ENCODE measurements around the gene PRR35. TPM values are rescaled to one million over a fixed set of nuclear protein-coding genes. Genes with fewer than 3 reads are reported as not detected.
A peak's percentile ranks its signal among the peaks of the same experiment; 100 is the strongest.

The PRR35 gene
- total and polyA plus RNA-seq, 7 donors = not detected

- H3K9me3 ChIP-seq = no peaks in the 10 kb centered on the region
- no peak for TF ChIP-seq CTCF (IDR thresholded peaks at IDR 0.05)
- TF ChIP-seq EP300 (IDR thresholded peaks at IDR 0.05) = no peak
- no peak for TF ChIP-seq POLR2AphosphoS5 (IDR thresholded peaks at IDR 0.05)
- no peak for TF ChIP-seq POLR2A (IDR thresholded peaks at IDR 0.05)
- H3K36me3 ChIP-seq = no peaks in the 10 kb centered on the region
- no peak overlapping the region for H3K27ac ChIP-seq
- H3K4me1 ChIP-seq = peaks cover 0 to 7% (median 6%) of the 10 kb centered on the region in 4 donors
- intact Hi-C loops (cut with DNase I) = no loop called here
- H3K27me3 ChIP-seq = no peaks in the 10 kb centered on the region
- DNase-seq = no peak
- WGBS, 2 donors = 90 to 91% methylated on average over 13 of the region's 13 CpGs
- no peak overlapping the region for H3K4me3 ChIP-seq
Observed at GRCh38 chr16:609316-609715, 49.1 kb downstream of the PRR35 start.

- H3K27ac ChIP-seq = no peak overlapping the region
- H3K9me3 ChIP-seq = no peaks in the 10 kb centered on the region
- 76 to 84% methylated on average over 14 of the region's 14 CpGs for WGBS, 2 donors
- H3K4me3 ChIP-seq = no peak overlapping the region
- TF ChIP-seq EP300 (IDR thresholded peaks at IDR 0.05) = no peak
- no peak for TF ChIP-seq POLR2A (IDR thresholded peaks at IDR 0.05)
- TF ChIP-seq CTCF (IDR thresholded peaks at IDR 0.05) = no peak
- no peak for TF ChIP-seq POLR2AphosphoS5 (IDR thresholded peaks at IDR 0.05)
- intact Hi-C loops (cut with DNase I) = no loop called here
- H3K27me3 ChIP-seq = no peaks in the 10 kb centered on the region
- H3K36me3 ChIP-seq = no peaks in the 10 kb centered on the region
- H3K4me1 ChIP-seq = peaks cover 0 to 7% (median 6%) of the 10 kb centered on the region in 4 donors
- DNase-seq = no peak
Observed at GRCh38 chr16:609984-610383, 49.8 kb downstream of the PRR35 start.

- Histone ChIP-seq H3K27ac (no peak overlapping the region), H3K9me3 (no peaks in the 10 kb centered on the region), H3K36me3 (no peaks in the 10 kb centered on the region), H3K27me3 (no peaks in the 10 kb centered on the region), H3K4me3 (no peak overlapping the region), H3K4me1 (peaks cover 0 to 7% (median 6%) of the 10 kb centered on the region in 4 donors)
- DNase-seq = peak; percentile 72
- intact Hi-C loops (cut with DNase I) = no loop called here
- WGBS, 2 donors = 31 to 76% methylated on average over 28 of the region's 28 CpGs
- TF ChIP-seq CTCF (IDR thresholded peaks at IDR 0.05) (peak in 3 of 4 experiments; percentile 49 to 72 (median 53)), POLR2AphosphoS5 (IDR thresholded peaks at IDR 0.05) (no peak)
Observed at GRCh38 chr16:610513-611381, 50.6 kb downstream of the PRR35 start.

GRCh38 chr16:615122-615521, 54.9 kb downstream of the PRR35 start:
- no peak for DNase-seq
- peaks cover 0 to 4% (median 0%) of the 10 kb centered on the region in 4 donors for H3K36me3 ChIP-seq
- no peak overlapping the region for H3K4me3 ChIP-seq
- TF ChIP-seq EP300 (IDR thresholded peaks at IDR 0.05) = no peak
- TF ChIP-seq POLR2A (IDR thresholded peaks at IDR 0.05) = no peak
- no peak for TF ChIP-seq POLR2AphosphoS5 (IDR thresholded peaks at IDR 0.05)
- TF ChIP-seq CTCF (IDR thresholded peaks at IDR 0.05) = no peak
- no peaks in the 10 kb centered on the region for H3K9me3 ChIP-seq
- no peaks in the 10 kb centered on the region for H3K27me3 ChIP-seq
- H3K4me1 ChIP-seq = peaks cover 0 to 7% (median 6%) of the 10 kb centered on the region in 4 donors
- intact Hi-C loops (cut with DNase I) = no loop called here
- H3K27ac ChIP-seq = no peak overlapping the region
- 87 to 92% methylated on average over 13 of the region's 13 CpGs for WGBS, 2 donors

Small RNA genes lying within 50 kb of the gene (small RNA-seq; reads per million reads assigned to genes)
- gene MIR3176 = 0 to 0.43 (median 0) reads per million in 3 donors
- gene MIR5587 = 0 reads per million in 3 donors
- 0 reads per million in 3 donors for gene Z98883.1

Other genes with a start within 250 kb of the PRR35 start
- gene AXIN1, start 207.7 kb upstream of the PRR35 start, total RNA-seq = 10 to 100 TPM; 17.9 to 29.9 (median 20.9) TPM
- 10 to 100 TPM; 28.2 to 33.4 (median 30.3) TPM for gene AXIN1, start 207.7 kb upstream of the PRR35 start, polyA plus RNA-seq
- 10 to 100 TPM; 49.6 to 77.4 (median 62.0) TPM for gene MRPL28, start 189.9 kb upstream of the PRR35 start, total RNA-seq
- 10 to 100 TPM; 74.5 to 95.9 (median 78.4) TPM for gene MRPL28, start 189.9 kb upstream of the PRR35 start, polyA plus RNA-seq
- 10 to 100 TPM; 20.7 to 26.6 (median 22.7) TPM for gene PGAP6, start 178.4 kb upstream of the PRR35 start, total RNA-seq
- 100 to 1,000 TPM in 1 of 3 donors, 10 to 100 TPM in 2; 61.9 to 109 (median 70.3) TPM for gene PGAP6, start 178.4 kb upstream of the PRR35 start, polyA plus RNA-seq
- 100 to 1,000 TPM; 138 to 281 (median 191) TPM for gene NME4, start 163.2 kb upstream of the PRR35 start, total RNA-seq
- 10 to 100 TPM; 39.6 to 55.3 (median 46.7) TPM for gene NME4, start 163.2 kb upstream of the PRR35 start, polyA plus RNA-seq
- gene DECR2, start 158.5 kb upstream of the PRR35 start, total RNA-seq = 10 to 100 TPM; 15.0 to 21.6 (median 16.4) TPM
- gene DECR2, start 158.5 kb upstream of the PRR35 start, polyA plus RNA-seq = 10 to 100 TPM; 30.6 to 39.1 (median 31.9) TPM
- gene RAB11FIP3, start 134.7 kb upstream of the PRR35 start, total RNA-seq = 10 to 100 TPM; 20.0 to 44.9 (median 28.9) TPM
- 10 to 100 TPM; 10.6 to 24.1 (median 13.2) TPM for gene RAB11FIP3, start 134.7 kb upstream of the PRR35 start, polyA plus RNA-seq
- 10 to 100 TPM; 10.3 to 24.4 (median 16.9) TPM for gene CAPN15, start 32.7 kb upstream of the PRR35 start, total RNA-seq
- gene CAPN15, start 32.7 kb upstream of the PRR35 start, polyA plus RNA-seq = 10 to 100 TPM; 35.4 to 85.8 (median 60.1) TPM
- 1 to 10 TPM; 1.5 to 4.2 (median 1.7) TPM for gene NHLRC4, start 6.6 kb downstream of the PRR35 start, total RNA-seq
- 1 to 10 TPM in 1 of 3 donors, under 1 TPM in 2; 0.60 to 1.5 (median 0.69) TPM for gene NHLRC4, start 6.6 kb downstream of the PRR35 start, polyA plus RNA-seq
- gene PIGQ, start 9.6 kb downstream of the PRR35 start, total RNA-seq = 10 to 100 TPM; 15.5 to 45.7 (median 22.6) TPM
- gene PIGQ, start 9.6 kb downstream of the PRR35 start, polyA plus RNA-seq = 10 to 100 TPM; 11.1 to 47.4 (median 12.0) TPM
- gene RAB40C, start 29.7 kb downstream of the PRR35 start, total RNA-seq = 10 to 100 TPM; 16.8 to 32.7 (median 17.9) TPM
- 10 to 100 TPM; 28.8 to 41.2 (median 38.3) TPM for gene RAB40C, start 29.7 kb downstream of the PRR35 start, polyA plus RNA-seq
- gene WFIKKN1, start 70.6 kb downstream of the PRR35 start, total RNA-seq = 1 to 10 TPM in 1 of 4 donors, under 1 TPM in 3; 0.27 to 1.4 (median 0.43) TPM
- gene WFIKKN1, start 70.6 kb downstream of the PRR35 start, polyA plus RNA-seq = under 1 TPM; 0.46 to 0.80 (median 0.60) TPM
- 100 to 1,000 TPM; 101 to 163 (median 157) TPM for gene METTL26, start 75.9 kb downstream of the PRR35 start, total RNA-seq
- 100 to 1,000 TPM in 1 of 3 donors, 10 to 100 TPM in 2; 79.5 to 132 (median 87.1) TPM for gene METTL26, start 75.9 kb downstream of the PRR35 start, polyA plus RNA-seq
- gene MCRIP2, start 81.4 kb downstream of the PRR35 start, total RNA-seq = 10 to 100 TPM; 52.1 to 63.4 (median 55.6) TPM
- gene MCRIP2, start 81.4 kb downstream of the PRR35 start, polyA plus RNA-seq = 100 to 1,000 TPM; 106 to 132 (median 131) TPM
- gene WDR90, start 89.0 kb downstream of the PRR35 start, total RNA-seq = 10 to 100 TPM in 3 of 4 donors, 1 to 10 TPM in 1; 6.6 to 37.1 (median 13.7) TPM
- 10 to 100 TPM in 1 of 3 donors, 1 to 10 TPM in 2; 5.4 to 49.0 (median 7.2) TPM for gene WDR90, start 89.0 kb downstream of the PRR35 start, polyA plus RNA-seq
- gene RHOT2, start 107.7 kb downstream of the PRR35 start, total RNA-seq = 10 to 100 TPM; 35.3 to 58.8 (median 48.8) TPM
- gene RHOT2, start 107.7 kb downstream of the PRR35 start, polyA plus RNA-seq = 100 to 1,000 TPM in 1 of 3 donors, 10 to 100 TPM in 2; 48.3 to 159 (median 52.9) TPM
- gene RHBDL1, start 115.3 kb downstream of the PRR35 start, total RNA-seq = 1 to 10 TPM in 2 of 4 donors, under 1 TPM in 1, not detected in 1; 0.68 to 6.1 (median 1.5) TPM
- gene RHBDL1, start 115.3 kb downstream of the PRR35 start, polyA plus RNA-seq = 1 to 10 TPM in 1 of 3 donors, under 1 TPM in 1, not detected in 1; 0.46 to 5.6 TPM
- gene STUB1, start 120.0 kb downstream of the PRR35 start, total RNA-seq = 100 to 1,000 TPM; 109 to 183 (median 174) TPM
- 100 to 1,000 TPM; 104 to 136 (median 122) TPM for gene STUB1, start 120.0 kb downstream of the PRR35 start, polyA plus RNA-seq
- gene JMJD8, start 123.9 kb downstream of the PRR35 start, total RNA-seq = 10 to 100 TPM; 52.8 to 93.4 (median 73.8) TPM
- 10 to 100 TPM; 18.7 to 49.3 (median 22.2) TPM for gene JMJD8, start 123.9 kb downstream of the PRR35 start, polyA plus RNA-seq
- 10 to 100 TPM in 2 of 4 donors, 1 to 10 TPM in 2; 6.4 to 17.7 (median 9.9) TPM for gene WDR24, start 130.0 kb downstream of the PRR35 start, total RNA-seq
- gene WDR24, start 130.0 kb downstream of the PRR35 start, polyA plus RNA-seq = 1 to 10 TPM; 2.4 to 9.8 (median 3.5) TPM
- 1 to 10 TPM in 3 of 4 donors, under 1 TPM in 1; 0.16 to 1.6 (median 1.4) TPM for gene FBXL16, start 145.4 kb downstream of the PRR35 start, total RNA-seq
- 1 to 10 TPM in 1 of 3 donors, under 1 TPM in 1, not detected in 1; 0.60 to 2.4 TPM for gene FBXL16, start 145.4 kb downstream of the PRR35 start, polyA plus RNA-seq
- 10 to 100 TPM; 27.8 to 49.9 (median 32.2) TPM for gene METRN, start 154.7 kb downstream of the PRR35 start, total RNA-seq
- 10 to 100 TPM; 16.5 to 32.8 (median 31.8) TPM for gene METRN, start 154.7 kb downstream of the PRR35 start, polyA plus RNA-seq
- 10 to 100 TPM; 27.1 to 53.1 (median 39.5) TPM for gene ANTKMT, start 160.8 kb downstream of the PRR35 start, total RNA-seq
- 10 to 100 TPM; 18.6 to 38.1 (median 21.3) TPM for gene ANTKMT, start 160.8 kb downstream of the PRR35 start, polyA plus RNA-seq
- under 1 TPM in 1 of 4 donors, not detected in 3; 0.49 TPM for gene CCDC78, start 166.0 kb downstream of the PRR35 start, total RNA-seq
- gene CCDC78, start 166.0 kb downstream of the PRR35 start, polyA plus RNA-seq = 1 to 10 TPM in 1 of 3 donors, not detected in 2; 3.4 TPM
- gene HAGHL, start 166.7 kb downstream of the PRR35 start, total RNA-seq = 1 to 10 TPM; 2.6 to 4.6 (median 3.8) TPM
- 10 to 100 TPM in 1 of 3 donors, 1 to 10 TPM in 1, under 1 TPM in 1; 0.92 to 10.5 (median 1.2) TPM for gene HAGHL, start 166.7 kb downstream of the PRR35 start, polyA plus RNA-seq
- 10 to 100 TPM; 18.9 to 28.5 (median 23.8) TPM for gene CIAO3, start 180.6 kb downstream of the PRR35 start, total RNA-seq
- 10 to 100 TPM; 18.6 to 51.0 (median 25.4) TPM for gene CIAO3, start 180.6 kb downstream of the PRR35 start, polyA plus RNA-seq
- gene MSLN, start 200.3 kb downstream of the PRR35 start, total RNA-seq = under 1 TPM in 1 of 4 donors, not detected in 3; 0.54 TPM
- gene MSLN, start 200.3 kb downstream of the PRR35 start, polyA plus RNA-seq = 1 to 10 TPM; 1.2 to 3.5 (median 1.2) TPM
- gene RPUSD1, start 228.0 kb downstream of the PRR35 start, total RNA-seq = 10 to 100 TPM; 10.7 to 20.2 (median 13.2) TPM
- 10 to 100 TPM; 14.4 to 31.1 (median 17.3) TPM for gene RPUSD1, start 228.0 kb downstream of the PRR35 start, polyA plus RNA-seq
- gene CHTF18, start 228.2 kb downstream of the PRR35 start, total RNA-seq = 1 to 10 TPM; 2.8 to 7.7 (median 5.1) TPM
- gene CHTF18, start 228.2 kb downstream of the PRR35 start, polyA plus RNA-seq = 10 to 100 TPM in 1 of 3 donors, 1 to 10 TPM in 2; 1.8 to 29.2 (median 1.8) TPM
- not detected for gene GNG13, start 240.3 kb downstream of the PRR35 start, total RNA-seq
- gene GNG13, start 240.3 kb downstream of the PRR35 start, polyA plus RNA-seq = 1 to 10 TPM in 1 of 3 donors, under 1 TPM in 2; 0.47 to 1.2 (median 0.92) TPM

Data from sigmoid colon (tissue), 7 donors.